Retinal pigment epithelial cell (primary cell): ENCODE measurements around the gene GPR162.

ENCODE experiments used
- DNase-seq: peaks from one replicate; pipeline ENCODE4 v3.0.0-alpha.2; 2010; ENCODE audit warnings: low read depth
- H3K4me3 ChIP-seq: 2 replicates; pipeline ENCODE4 v1.5.1; 2011; ENCODE audit warnings: mild to moderate bottlenecking, low read length, control low read depth, moderate library complexity
- TF ChIP-seq, protein P1 (sequence below): conservative IDR thresholded peaks from 2 replicates; pipeline ENCODE4 v1.5.1; 2011; ENCODE audit warnings: low read depth, low read length, control low read depth, inconsistent platforms

GPR162 gene

DNA sequence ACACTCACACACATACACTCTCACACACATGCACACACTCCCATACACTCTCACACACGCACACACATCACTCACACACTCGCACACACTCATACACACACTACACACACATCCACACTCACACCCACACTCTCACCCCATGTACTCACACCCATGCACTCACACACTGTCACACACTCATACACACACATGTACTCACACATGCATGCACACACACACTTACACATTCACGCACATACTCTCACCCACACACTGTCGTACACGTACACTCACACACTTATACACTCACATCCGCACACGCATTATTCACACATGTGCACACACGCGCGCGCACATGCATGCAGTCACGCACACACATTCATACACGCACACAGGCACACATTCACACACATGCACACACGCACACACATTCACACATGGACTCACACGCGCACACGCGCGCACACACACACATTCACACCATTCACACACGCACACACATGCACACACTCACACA is 3.9 kb upstream of the GPR162 start:
- TF ChIP-seq, protein P1, sequence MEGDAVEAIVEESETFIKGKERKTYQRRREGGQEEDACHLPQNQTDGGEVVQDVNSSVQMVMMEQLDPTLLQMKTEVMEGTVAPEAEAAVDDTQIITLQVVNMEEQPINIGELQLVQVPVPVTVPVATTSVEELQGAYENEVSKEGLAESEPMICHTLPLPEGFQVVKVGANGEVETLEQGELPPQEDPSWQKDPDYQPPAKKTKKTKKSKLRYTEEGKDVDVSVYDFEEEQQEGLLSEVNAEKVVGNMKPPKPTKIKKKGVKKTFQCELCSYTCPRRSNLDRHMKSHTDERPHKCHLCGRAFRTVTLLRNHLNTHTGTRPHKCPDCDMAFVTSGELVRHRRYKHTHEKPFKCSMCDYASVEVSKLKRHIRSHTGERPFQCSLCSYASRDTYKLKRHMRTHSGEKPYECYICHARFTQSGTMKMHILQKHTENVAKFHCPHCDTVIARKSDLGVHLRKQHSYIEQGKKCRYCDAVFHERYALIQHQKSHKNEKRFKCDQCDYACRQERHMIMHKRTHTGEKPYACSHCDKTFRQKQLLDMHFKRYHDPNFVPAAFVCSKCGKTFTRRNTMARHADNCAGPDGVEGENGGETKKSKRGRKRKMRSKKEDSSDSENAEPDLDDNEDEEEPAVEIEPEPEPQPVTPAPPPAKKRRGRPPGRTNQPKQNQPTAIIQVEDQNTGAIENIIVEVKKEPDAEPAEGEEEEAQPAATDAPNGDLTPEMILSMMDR: no peak
- DNase-seq: no peak
- no peak overlapping the region for H3K4me3 ChIP-seq

DNA sequence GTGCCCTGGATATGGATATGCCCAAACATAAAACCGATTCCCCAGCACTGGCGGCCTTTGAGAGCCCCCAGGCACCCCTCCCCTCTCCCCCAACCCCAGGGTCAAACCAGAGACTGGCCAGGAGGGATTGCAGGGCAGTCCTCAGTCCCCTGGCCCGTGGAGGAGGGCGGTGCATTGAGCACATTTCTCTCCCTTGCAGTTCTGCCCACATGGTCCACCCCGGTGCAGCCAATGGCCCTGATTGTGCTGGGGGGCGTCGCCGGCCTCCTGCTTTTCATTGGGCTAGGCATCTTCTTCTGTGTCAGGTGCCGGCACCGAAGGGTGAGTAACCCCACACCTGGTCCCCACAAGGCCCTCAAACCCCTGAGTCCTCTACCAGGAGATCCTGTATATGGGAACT is 3.4 kb upstream of the GPR162 start:
- TF ChIP-seq, protein P1: no peak
- H3K4me3 ChIP-seq: no peak overlapping the region
- no peak for DNase-seq

DNA sequence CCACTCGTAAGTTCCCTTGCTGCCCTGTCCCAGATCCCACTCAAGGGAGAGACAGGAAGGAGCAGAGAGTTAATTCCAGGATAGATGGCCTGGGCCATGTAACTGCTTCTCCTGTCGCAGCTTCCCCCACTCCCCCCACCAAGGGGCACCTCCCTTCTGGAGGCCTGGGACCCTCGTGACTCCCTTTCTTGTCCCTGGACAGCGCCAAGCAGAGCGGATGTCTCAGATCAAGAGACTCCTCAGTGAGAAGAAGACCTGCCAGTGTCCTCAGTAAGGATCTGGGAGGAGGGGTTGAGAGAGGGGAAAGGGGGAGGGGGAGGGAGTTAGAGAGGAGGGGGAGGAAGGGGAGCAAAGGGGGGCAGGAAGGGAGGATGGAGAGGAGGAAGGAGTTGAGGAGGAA is 3.0 kb upstream of the GPR162 start:
- DNase-seq: no peak
- TF ChIP-seq, protein P1: no peak
- no peak overlapping the region for H3K4me3 ChIP-seq

DNA sequence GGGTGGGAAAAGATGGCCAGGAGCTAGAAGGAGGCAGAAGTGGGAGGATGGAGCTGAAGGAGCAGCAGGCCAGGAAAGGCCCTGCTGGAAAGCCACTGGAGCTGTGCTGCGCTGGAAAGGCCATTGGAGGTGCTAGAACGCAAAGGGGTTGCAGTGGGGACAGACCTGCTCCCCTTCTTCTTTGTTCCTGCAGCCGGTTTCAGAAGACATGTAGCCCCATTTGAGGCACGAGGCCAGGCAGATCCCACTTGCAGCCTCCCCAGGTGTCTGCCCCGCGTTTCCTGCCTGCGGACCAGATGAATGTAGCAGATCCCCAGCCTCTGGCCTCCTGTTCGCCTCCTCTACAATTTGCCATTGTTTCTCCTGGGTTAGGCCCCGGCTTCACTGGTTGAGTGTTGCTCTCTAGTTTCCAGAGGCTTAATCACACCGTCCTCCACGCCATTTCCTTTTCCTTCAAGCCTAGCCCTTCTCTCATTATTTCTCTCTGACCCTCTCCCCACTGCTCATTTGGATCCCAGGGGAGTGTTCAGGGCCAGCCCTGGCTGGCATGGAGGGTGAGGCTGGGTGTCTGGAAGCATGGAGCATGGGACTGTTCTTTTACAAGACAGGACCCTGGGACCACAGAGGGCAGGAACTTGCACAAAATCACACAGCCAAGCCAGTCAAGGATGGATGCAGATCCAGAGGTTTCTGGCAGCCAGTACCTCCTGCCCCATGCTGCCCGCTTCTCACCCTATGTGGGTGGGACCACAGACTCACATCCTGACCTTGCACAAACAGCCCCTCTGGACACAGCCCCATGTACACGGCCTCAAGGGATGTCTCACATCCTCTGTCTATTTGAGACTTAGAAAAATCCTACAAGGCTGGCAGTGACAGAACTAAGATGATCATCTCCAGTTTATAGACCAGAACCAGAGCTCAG is 2.3 kb upstream of the GPR162 start:
- TF ChIP-seq, protein P1: no peak
- H3K4me3 ChIP-seq: no peak overlapping the region
- DNase-seq: no peak

DNA sequence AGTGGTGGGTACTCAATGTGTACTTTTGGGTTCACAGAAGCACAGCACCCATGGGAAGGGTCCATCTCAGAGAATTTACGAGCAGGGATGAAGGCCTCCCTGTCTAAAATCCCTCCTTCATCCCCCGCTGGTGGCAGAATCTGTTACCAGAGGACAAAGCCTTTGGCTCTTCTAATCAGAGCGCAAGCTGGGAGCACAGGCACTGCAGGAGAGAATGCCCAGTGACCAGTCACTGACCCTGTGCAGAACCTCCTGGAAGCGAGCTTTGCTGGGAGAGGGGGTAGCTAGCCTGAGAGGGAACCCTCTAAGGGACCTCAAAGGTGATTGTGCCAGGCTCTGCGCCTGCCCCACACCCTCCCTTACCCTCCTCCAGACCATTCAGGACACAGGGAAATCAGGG is 1.5 kb upstream of the GPR162 start:
- no peak for DNase-seq
- H3K4me3 ChIP-seq: no peak overlapping the region
- TF ChIP-seq, protein P1: no peak

DNA sequence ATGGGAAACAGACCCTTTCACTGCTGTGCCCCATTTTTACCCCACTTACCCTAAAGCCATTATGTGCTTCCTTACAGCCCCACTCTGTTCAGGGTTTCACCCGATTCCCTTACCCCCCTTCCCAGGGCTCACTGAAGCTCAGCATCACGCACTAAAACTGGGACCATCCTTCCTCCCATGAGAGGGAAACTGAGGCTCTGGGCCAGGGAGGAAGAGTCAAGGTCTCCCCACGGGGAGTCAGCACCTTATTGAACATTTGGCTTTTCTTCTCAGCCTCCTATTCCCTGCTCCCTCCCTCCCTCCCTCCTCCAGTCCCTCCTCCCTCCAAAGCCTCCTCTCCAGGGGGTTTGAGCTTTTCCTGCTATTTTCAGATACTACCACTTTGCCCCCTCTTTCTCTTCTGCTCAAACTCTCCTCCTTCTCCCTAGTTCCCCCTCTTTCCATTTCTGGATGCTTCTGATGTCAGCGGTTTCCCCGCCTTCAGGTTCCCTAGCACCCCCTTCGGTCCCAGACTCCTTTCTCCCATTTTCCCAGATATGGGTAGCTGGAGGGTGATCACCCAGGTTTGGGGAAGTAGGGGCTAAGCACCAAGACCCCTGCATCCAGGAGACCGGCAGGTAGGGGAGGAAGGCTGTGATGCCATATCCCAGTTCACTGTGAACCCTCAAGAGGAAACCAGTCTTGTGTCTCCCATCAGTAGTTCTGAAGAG is 960 bp downstream of the GPR162 start:
- DNase-seq: no peak
- TF ChIP-seq, protein P1: no peak
- H3K4me3 ChIP-seq: peak overlapping the region; percentile 47
